HepG2 (cell line): ENCODE measurements around the gene BRAT1. TPM values are rescaled to one million over a fixed set of nuclear protein-coding genes. Genes with fewer than 3 reads are reported as not detected.

Source experiments
- ATAC-seq: fragments of 200-7000 bp; cut with Tn5 transposase; 3 replicates; pipeline ENCODE4 v1.9.1; 2020; ENCODE audit warnings: mild to moderate bottlenecking, moderate library complexity
- BruUV-seq: library from RNA; stranded (reverse); fragments of 400-500 nt; replicated peaks from 2 replicates; lab custom pipeline; 2021; lab: Mats Ljungman, UMichigan
- CTCF ChIA-PET: fragments of 300-600 bp; formaldehyde crosslinking; extraction: SDS; loops from one replicate; lab custom pipeline; 2021; ENCODE audit warnings: low total read pairs, inconsistent platforms, low intra/inter-chr PET ratio; lab: Yijun Ruan, JAX
- POLR2A ChIA-PET: fragments of 350-600 bp; sonication (Branson Sonifier 250); formaldehyde crosslinking; loops from one replicate; lab custom pipeline; 2020; ENCODE audit warnings: antibody characterized with exemption, inconsistent platforms; lab: Yijun Ruan, JAX
- DNase-seq: peaks from one replicate; pipeline ENCODE4 v3.0.0-alpha.2; 2015; ENCODE audit warnings: low spot score
- FAIRE-seq: peaks from 3 replicates; lab custom pipeline; 2011; peaks lifted over from hg19 to GRCh38; lab: Jason Lieb, UNC
- H2AFZ ChIP-seq: one replicate; pipeline ENCODE4 v1.6.1; 2011; ENCODE audit warnings: low read length, inconsistent platforms
- H3K27ac ChIP-seq: fragments of 300-600 bp; 3 replicates; pipeline ENCODE4 v1.8.0; 2011; ENCODE audit warnings: mixed run types, mild to moderate bottlenecking, mixed read lengths, low read length, inconsistent platforms; ENCODE audit not compliant: insufficient read depth; ENCODE audit errors: extremely low read length
- H3K27me3 ChIP-seq, 2 experiments: fragments of 200-600 bp in 1 of 2; 2 replicates in 1 of 2; 3 replicates in 1 of 2; pipeline versions ENCODE4 v1.6.0 to v1.8.0; 2011; ENCODE audit warnings: low read length in 2 of 2, mild to moderate bottlenecking in 2 of 2, moderate library complexity in 2 of 2, inconsistent platforms in 1 of 2; ENCODE audit not compliant: insufficient read depth in 2 of 2, control insufficient read depth in 1 of 2
- H3K36me3 ChIP-seq, 2 experiments: fragments of 200-600 bp in 1 of 2; replicated peaks in 1 of 2; 2 replicates in 1 of 2; 3 replicates in 1 of 2; pipeline versions ENCODE4 v1.5.1 to v1.8.0; 2011; ENCODE audit warnings: low read length in 2 of 2, inconsistent platforms in 1 of 2; ENCODE audit not compliant: insufficient read depth in 2 of 2, control insufficient read depth in 1 of 2
- H3K4me1 ChIP-seq: 2 replicates; pipeline ENCODE4 v1.5.1; 2012; ENCODE audit warnings: low read length, inconsistent platforms; ENCODE audit not compliant: insufficient read depth
- H3K4me2 ChIP-seq: 2 replicates; pipeline ENCODE4 v1.6.0; 2011; ENCODE audit warnings: low read depth, low read length, inconsistent platforms
- H3K4me3 ChIP-seq, 3 experiments: fragments of 200-600 bp in 1 of 3; sonication (generic), shearing (Covaris generic) in 1 of 3; replicated peaks in 1 of 3; 2 replicates each; pipeline ENCODE4 v1.5.1; 2011 to 2016; ENCODE audit warnings: low read length in 3 of 3, inconsistent platforms in 2 of 3, low read depth in 2 of 3, mild to moderate bottlenecking in 2 of 3, control low read depth in 1 of 3, mixed read lengths in 1 of 3; ENCODE audit not compliant: insufficient read depth in 1 of 3
- H3K79me2 ChIP-seq: one replicate; pipeline ENCODE4 v1.6.1; 2011; ENCODE audit warnings: low read length, inconsistent platforms; ENCODE audit not compliant: insufficient read depth
- H3K9ac ChIP-seq: 2 replicates; pipeline ENCODE4 v1.6.0; 2011; ENCODE audit warnings: mild to moderate bottlenecking, low read depth, low read length, inconsistent platforms; ENCODE audit not compliant: insufficient read depth
- H3K9me3 ChIP-seq: 2 replicates; pipeline ENCODE4 v1.5.1; 2012; ENCODE audit warnings: mild to moderate bottlenecking, low read length
- H4K20me1 ChIP-seq: 2 replicates; pipeline ENCODE4 v1.6.0; 2011; ENCODE audit warnings: inconsistent platforms, mild to moderate bottlenecking, low read length, moderate library complexity; ENCODE audit not compliant: insufficient read depth
- GATAD2A ChIP-seq: IDR thresholded peaks from 2 replicates; pipeline ENCODE4 v1.6.1; 2016
- HES4 ChIP-seq: sonication (generic); formaldehyde crosslinking; IDR thresholded peaks from 2 replicates; pipeline ENCODE4 v1.9.0; 2021; ENCODE audit warnings: mild to moderate bottlenecking, missing genetic modification reagents, borderline replicate concordance
- HNRNPLL ChIP-seq: fragments of 200-400 bp; formaldehyde crosslinking; IDR thresholded peaks from 2 replicates; pipeline ENCODE4 v1.6.1; 2017; ENCODE audit warnings: mild to moderate bottlenecking, low read depth, low read length; ENCODE audit not compliant: poor library complexity, severe bottlenecking
- KDM2A ChIP-seq: sonication (generic); formaldehyde crosslinking; IDR thresholded peaks from 2 replicates; pipeline ENCODE4 v1.4.0; 2020; ENCODE audit warnings: low read depth, missing genetic modification reagents, borderline replicate concordance
- SNAI1 ChIP-seq: sonication (generic); formaldehyde crosslinking; IDR thresholded peaks from 2 replicates; pipeline ENCODE4 v1.5.0; 2020; ENCODE audit warnings: mild to moderate bottlenecking, missing genetic modification reagents, borderline replicate concordance
- THAP11 ChIP-seq: IDR thresholded peaks from 2 replicates; pipeline ENCODE4 v1.6.1; 2016; ENCODE audit warnings: missing biosample characterization, missing genetic modification reagents
- ZNF503 ChIP-seq: sonication (generic); formaldehyde crosslinking; IDR thresholded peaks from 2 replicates; pipeline ENCODE4 v1.4.0; 2020; ENCODE audit warnings: missing genetic modification reagents
- ZNF629 ChIP-seq: sonication (generic); formaldehyde crosslinking; conservative IDR thresholded peaks from 2 replicates; pipeline ENCODE4 v1.5.0; 2020; ENCODE audit warnings: missing genetic modification reagents
- ZNF788 ChIP-seq: sonication (generic); formaldehyde crosslinking; IDR thresholded peaks from 2 replicates; pipeline ENCODE4 v1.5.0; 2020; ENCODE audit warnings: mild to moderate bottlenecking, missing genetic modification reagents, borderline replicate concordance
- WGBS: methylation state at CpG from one replicate; pipeline ENCODE4 v1.1.6; 2017; ENCODE audit warnings: low lambda C conversion rate; 5-methylcytosine and 5-hydroxymethylcytosine counted together
- in situ Hi-C: cut with HindIII; loops from 2 replicates; pipeline ENCODE4 v1.10.0; 2017; ENCODE audit warnings: low pct_unique_long_range_greater_than_20kb; ENCODE audit not compliant: extremely low pct_ligation_motif_present
- intact Hi-C: fragments of 100-400 bp; cut with micrococcal nuclease; formaldehyde crosslinking; loops from one replicate; pipeline ENCODE4 v1.10.0; 2022; ENCODE audit not compliant: unreplicated experiment
- polyA plus RNA-seq, 8 experiments: library from polyadenylated mRNA; depleted of rRNA in 3 of 8; stranded (reverse) in 7 of 8; unstranded in 1 of 8; fragments of >200 nt; fragmentation: Illumina TruSeq in 4 of 8; extraction: Trizol in 4 of 8; gene quantifications; 2 replicates each; pipeline versions ENCODE4 v1.2.1 to v1.2.3, GENCODE V29; 2011 to 2016; ENCODE audit warnings: low read depth in 4 of 8, missing spikeins in 1 of 8, mixed read lengths in 1 of 8; ENCODE audit not compliant: insufficient read depth in 1 of 8
- total RNA-seq, 5 experiments: library from RNA; depleted of rRNA; stranded (reverse); fragments of >200 nt; fragmentation: Illumina TruSeq; extraction: Trizol; gene quantifications; 2 replicates each; pipeline ENCODE4 v1.2.3, GENCODE V29; 2016; ENCODE audit warnings: low read depth in 1 of 5
- TF ChIP-seq, protein P1 (sequence below): IDR thresholded peaks from 2 replicates; pipeline ENCODE4 v1.6.1; 2016; ENCODE audit warnings: missing compliant biosample characterization, missing genetic modification reagents, borderline replicate concordance
- TF ChIP-seq, protein P2 (sequence below): sonication (generic); formaldehyde crosslinking; IDR thresholded peaks from 2 replicates; pipeline ENCODE4 v1.4.0; 2020; ENCODE audit warnings: missing genetic modification reagents

The BRAT1 gene
- total and polyA plus RNA-seq, 2 of the 13 experiments (the other 11 are each of a cell fraction or from before 2014, with no cell fraction given): 10.2 to 20.3 TPM

GRCh38 chr7:2510909-2511768 is 44.2 kb downstream of the BRAT1 start (continued):
- peak; percentile 68; the same call in 1 of the 2 replicates for TF ChIP-seq ZNF503 (CRISPR knock-in tag)
- TF ChIP-seq THAP11 (CRISPR knock-in tag): peak; percentile 25; the same call in 1 of the 2 replicates
- peak; percentile 45 for TF ChIP-seq GATAD2A (CRISPR knock-in tag)

DNA sequence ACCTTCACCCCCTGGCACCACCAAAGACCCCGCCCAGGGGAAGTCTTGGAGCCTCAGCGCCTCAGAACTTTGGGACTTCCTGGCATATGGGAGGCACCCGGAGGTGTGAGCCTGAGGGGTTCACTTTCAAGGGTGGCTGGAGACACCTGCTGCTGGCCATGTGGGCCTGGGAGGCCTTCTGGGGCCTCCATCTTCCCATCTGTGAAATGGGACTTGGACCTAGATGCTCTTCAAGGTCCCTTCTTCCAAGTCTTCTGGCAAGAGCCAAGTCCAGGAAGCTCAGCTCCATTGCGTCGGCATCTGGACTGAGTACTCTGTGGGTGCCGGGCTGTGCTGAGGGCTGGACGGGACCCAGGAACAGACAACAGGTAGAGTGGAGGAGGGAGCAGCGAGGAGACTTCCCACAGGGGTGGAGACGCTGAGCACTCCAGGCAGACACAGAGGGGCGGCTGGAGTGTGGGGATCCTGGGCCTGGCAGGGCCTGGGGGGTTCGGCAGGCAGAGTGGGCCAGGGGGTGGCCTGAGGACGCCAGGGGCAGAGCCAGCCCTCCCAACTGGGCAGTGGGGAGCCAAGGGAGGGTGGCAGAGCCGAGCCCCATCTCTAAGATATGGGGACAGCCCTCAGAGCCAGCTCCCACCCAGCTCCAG is 45.1 kb downstream of the BRAT1 start:
- DNase-seq (no peak), FAIRE-seq (no peak), ATAC-seq (no peak)
- H3K27ac ChIP-seq: no peak overlapping the region
- no peaks in the 10 kb centered on the region for H3K36me3 ChIP-seq
- ChIA-PET CTCF (no interaction called here), POLR2A (interaction anchor here (0.6 to 1.1 kb wide), 2 partner anchors 17 to 954 kb away, joined by 3 read pairs; partner anchors contain the start of gene TMEM184A)
- TF ChIP-seq, protein P1, sequence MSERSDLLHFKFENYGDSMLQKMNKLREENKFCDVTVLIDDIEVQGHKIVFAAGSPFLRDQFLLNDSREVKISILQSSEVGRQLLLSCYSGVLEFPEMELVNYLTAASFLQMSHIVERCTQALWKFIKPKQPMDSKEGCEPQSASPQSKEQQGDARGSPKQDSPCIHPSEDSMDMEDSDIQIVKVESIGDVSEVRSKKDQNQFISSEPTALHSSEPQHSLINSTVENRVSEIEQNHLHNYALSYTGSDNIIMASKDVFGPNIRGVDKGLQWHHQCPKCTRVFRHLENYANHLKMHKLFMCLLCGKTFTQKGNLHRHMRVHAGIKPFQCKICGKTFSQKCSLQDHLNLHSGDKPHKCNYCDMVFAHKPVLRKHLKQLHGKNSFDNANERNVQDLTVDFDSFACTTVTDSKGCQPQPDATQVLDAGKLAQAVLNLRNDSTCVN (CRISPR knock-in tag): no peak
- 0 out of 2 replicates have a peak, but pooled peaks have one; percentile 32 for TF ChIP-seq ZNF788 (CRISPR knock-in tag)
- peak; percentile 2 for TF ChIP-seq HNRNPLL
- TF ChIP-seq, protein P2, sequence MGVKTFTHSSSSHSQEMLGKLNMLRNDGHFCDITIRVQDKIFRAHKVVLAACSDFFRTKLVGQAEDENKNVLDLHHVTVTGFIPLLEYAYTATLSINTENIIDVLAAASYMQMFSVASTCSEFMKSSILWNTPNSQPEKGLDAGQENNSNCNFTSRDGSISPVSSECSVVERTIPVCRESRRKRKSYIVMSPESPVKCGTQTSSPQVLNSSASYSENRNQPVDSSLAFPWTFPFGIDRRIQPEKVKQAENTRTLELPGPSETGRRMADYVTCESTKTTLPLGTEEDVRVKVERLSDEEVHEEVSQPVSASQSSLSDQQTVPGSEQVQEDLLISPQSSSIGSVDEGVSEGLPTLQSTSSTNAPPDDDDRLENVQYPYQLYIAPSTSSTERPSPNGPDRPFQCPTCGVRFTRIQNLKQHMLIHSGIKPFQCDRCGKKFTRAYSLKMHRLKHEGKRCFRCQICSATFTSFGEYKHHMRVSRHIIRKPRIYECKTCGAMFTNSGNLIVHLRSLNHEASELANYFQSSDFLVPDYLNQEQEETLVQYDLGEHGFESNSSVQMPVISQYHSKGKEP (CRISPR knock-in tag): no peak
- TF ChIP-seq HES4: 0 out of 2 replicates have a peak, but pooled peaks have one; percentile 23
- 0 out of 2 replicates have a peak, but pooled peaks have one; percentile 4 for TF ChIP-seq SNAI1
- no peak for TF ChIP-seq KDM2A (CRISPR knock-in tag)
- TF ChIP-seq ZNF629 (CRISPR knock-in tag): peak; percentile 92
- H3K9me3 ChIP-seq: no peaks in the 10 kb centered on the region
- intact Hi-C loops (no loop called here), in situ Hi-C loops (no loop called here)
- no TSS peak for BruUV-seq
- peaks cover 66% of the 10 kb centered on the region for H3K4me1 ChIP-seq
- 64% methylated on average over 7 of the region's 13 CpGs for WGBS
- peak overlapping the region; percentile 83; the same call in 1 of the 2 replicates for H3K4me2 ChIP-seq
- no peaks in the 10 kb centered on the region for H3K79me2 ChIP-seq
- H3K9ac ChIP-seq: no peak overlapping the region
- H2AFZ ChIP-seq: no peak overlapping the region
- no peaks in the 10 kb centered on the region for H4K20me1 ChIP-seq
- peak overlapping the region in 1 of 3 experiments; percentile 71; a peak in 1 of 6 replicates for H3K4me3 ChIP-seq
- peaks cover 9 to 84% of the 10 kb centered on the region in 2 experiments; a peak in 4 of 5 replicates for H3K27me3 ChIP-seq
